ENCODE measurements around the gene TOGARAM1. TPM values are rescaled to one million over a fixed set of nuclear protein-coding genes. Genes with fewer than 3 reads are reported as not detected.

Gene TOGARAM1
- total RNA-seq, 1 donor from 2014 or later, result 13.4 TPM

DNA sequence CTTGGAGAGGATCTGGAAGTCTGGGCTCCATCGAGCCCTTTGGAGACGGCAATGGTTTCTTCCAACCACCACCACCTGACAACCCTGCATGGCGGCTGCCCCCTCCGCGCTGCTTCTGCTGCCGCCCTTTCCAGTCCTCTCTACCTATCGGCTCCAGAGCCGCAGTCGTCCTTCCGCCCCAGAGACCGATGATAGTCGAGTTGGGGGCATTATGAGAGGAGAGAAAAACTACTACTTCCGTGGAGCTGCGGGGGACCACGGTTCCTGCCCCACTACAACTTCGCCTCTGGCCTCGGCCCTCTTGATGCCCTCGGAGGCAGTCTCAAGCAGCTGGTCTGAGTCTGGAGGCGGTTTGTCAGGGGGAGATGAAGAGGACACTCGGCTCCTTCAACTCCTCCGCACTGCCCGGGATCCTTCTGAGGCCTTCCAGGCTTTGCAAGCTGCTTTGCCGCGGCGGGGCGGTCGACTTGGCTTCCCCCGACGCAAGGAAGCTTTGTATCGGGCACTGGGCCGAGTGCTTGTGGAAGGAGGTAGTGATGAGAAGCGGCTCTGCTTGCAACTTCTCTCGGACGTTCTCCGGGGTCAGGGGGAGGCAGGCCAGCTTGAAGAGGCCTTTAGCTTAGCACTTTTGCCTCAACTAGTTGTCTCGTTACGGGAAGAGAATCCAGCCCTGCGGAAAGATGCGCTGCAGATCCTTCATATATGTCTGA is 499 bp downstream of the TOGARAM1 start:
- no peak for DNase-seq (ENCODE audit: low spot score)

DNA sequence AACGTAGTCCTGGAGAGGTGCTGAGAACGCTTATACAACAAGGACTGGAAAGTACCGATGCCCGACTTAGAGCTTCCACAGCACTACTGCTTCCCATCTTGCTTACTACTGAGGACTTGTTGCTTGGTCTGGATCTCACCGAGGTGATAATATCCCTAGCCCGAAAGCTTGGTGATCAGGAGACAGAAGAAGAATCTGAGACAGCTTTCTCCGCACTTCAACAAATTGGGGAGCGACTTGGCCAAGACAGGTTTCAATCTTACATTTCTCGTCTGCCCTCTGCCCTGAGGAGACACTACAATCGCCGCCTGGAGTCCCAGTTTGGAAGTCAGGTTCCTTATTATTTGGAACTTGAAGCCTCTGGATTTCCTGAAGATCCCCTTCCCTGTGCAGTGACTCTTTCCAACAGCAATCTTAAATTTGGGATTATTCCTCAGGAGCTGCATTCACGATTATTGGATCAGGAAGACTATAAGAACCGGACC is 1.1 kb downstream of the TOGARAM1 start:
- DNase-seq (ENCODE audit: low spot score), result no peak

DNA sequence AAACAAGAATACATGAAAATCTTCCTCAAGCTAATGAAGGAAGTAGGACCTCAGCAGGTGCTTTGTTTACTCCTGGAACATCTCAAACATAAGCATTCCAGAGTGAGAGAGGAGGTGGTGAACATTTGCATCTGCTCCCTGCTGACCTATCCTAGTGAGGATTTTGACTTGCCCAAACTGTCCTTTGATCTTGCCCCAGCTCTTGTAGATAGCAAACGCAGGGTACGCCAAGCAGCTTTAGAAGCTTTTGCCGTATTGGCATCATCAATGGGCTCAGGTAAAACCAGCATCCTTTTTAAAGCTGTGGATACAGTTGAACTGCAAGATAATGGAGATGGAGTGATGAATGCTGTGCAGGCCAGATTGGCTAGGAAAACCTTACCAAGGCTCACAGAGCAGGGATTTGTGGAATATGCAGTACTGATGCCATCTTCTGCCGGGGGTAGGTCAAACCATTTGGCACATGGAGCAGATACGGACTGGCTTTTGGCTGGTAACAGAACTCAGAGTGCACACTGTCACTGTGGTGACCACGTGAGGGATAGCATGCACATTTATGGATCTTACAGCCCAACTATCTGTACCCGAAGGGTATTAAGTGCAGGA is 1.9 kb downstream of the TOGARAM1 start:
- no peak for DNase-seq (ENCODE audit: low spot score)

DNA sequence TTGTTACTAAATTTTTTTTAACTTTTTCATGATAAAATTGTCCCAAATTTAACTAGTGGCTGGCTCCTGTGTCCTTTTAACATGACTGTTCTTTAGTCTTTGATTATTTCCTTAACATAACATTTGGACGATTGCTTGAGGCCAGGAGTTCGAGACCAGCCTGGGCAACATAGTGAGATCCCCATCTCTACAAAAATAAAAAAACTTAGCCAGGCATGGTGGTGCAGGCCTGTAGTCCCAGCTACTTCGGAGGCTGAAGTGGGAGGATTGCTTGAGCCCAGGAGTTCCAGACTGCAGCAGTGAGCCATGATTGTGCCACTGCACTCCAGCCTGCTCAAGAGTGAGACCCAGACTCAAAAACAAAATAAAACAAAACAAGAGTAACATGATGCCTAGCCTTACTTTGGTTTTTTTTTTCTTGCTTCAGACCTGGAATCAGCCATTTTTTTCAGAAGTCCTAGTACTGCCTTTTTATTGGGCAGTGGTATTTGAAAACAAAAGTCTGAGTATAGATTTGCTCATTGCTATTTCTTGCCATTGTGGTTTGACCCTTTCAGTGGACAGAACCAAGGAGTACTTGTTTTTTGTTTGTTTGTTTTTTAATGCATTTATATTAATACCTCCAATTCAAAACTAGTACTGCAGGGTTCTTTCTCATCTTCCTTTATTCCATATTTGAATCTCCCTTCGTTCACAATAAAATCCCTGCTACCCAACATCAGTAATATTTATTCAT is 4.8 kb downstream of the TOGARAM1 start:
- no peak for DNase-seq (ENCODE audit: low spot score)

DNA sequence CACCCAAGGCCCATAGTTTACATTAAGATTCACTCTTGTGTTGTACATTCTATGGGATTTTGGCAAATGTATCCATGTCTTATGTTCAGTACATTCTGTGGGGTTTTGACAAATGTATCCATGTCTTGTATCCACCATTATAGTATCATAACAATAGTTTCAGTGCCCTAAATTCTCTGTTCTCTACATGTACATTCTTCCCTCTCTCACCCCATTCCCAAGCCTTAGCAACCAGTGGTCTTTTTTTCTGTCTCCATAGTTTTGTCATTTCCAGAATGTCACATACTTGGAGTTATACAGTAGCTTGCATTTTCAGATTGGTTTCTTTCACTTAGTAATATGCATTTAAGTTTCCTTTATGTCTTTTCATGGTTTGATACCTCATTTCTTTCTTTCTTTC is 6.7 kb downstream of the TOGARAM1 start:
- no peak for DNase-seq (ENCODE audit: low spot score)

DNA sequence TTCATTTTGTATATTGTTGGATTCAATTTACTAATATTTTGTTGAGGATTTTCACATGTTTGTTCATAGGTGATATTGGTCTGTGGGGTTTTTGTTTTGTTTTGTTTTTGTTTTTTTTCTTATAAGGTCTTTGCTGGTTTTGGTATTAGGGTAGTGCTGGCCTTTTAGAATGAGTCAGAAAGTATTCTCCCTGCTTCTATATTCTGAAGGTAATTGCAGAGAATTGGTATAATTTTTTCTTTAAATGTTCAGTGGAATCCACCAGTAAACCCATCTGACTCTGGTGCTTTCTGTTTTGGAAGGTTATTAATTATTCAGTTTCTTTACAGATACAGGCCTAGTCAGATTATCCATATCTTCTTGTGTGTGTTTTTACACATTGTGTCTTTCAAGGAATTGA is 8.9 kb downstream of the TOGARAM1 start:
- DNase-seq (ENCODE audit: low spot score), result no peak

DNA sequence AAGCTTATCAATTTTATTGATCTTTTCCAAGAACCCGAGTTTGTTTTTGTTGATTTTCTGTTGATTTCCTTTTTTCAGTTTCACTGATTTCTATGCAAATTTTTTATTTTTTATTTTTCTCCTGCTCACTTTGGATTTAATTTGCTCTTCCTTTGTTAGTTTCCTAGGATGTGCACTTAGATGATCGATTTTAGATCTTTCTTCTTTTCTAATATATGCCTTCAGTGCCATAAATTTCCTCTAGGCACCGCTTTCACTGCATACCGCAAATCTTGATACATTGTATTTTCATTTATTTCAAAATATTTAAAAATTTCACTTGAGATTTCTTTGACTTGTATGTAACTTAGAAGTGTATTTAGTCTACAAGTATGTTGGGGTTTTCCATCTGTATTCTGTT is 9.5 kb downstream of the TOGARAM1 start:
- DNase-seq (ENCODE audit: low spot score), result no peak

DNA sequence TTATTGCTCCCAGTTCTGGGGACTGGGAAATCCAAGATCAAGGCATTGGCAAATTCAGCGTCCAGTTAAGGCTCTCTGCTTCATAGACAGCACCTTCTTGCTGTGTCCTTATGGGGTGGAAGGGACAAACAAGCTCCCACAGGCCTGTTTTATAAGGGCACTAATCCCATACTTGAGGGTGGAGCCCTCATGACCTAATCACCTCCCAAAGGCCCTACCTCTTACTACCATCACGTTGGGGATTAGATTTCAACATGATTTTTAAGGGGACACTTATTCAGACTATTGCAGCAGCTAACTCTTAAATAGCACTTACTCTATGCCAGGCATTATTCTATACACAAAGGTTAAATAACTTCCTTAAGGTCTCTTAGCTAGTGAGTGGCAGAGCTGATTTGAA is 17.3 kb downstream of the TOGARAM1 start:
- DNase-seq (ENCODE audit: low spot score), result no peak

DNA sequence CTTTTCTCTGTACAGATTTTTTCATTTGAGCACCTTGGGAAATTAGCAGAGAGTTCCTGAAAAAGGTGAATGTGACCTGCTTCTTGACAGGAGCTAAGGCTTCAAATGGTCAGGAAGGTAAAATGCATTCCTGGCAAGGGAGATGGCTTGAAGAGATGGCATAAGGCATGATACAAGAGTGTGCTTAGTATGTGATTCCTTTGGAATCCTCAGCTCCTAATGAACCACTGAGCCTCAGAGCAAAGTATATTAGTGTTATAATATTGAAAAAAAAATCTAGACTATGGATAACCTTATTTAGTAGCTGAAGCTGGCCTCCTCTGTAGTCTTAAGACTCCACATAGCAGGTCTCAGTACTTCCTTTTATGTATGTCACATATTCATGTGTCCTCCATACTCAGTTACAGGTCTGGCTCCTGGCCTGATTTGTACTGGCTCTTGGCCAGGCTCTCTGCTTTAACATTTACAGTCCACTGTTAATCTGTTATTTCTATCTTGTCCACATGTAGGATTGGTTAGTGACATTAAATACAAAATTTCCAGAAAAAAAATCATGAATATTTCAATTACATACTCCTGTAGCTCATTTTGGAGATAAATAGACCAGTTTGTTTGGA is 17.9 kb downstream of the TOGARAM1 start:
- no peak for DNase-seq (ENCODE audit: low spot score)

DNA sequence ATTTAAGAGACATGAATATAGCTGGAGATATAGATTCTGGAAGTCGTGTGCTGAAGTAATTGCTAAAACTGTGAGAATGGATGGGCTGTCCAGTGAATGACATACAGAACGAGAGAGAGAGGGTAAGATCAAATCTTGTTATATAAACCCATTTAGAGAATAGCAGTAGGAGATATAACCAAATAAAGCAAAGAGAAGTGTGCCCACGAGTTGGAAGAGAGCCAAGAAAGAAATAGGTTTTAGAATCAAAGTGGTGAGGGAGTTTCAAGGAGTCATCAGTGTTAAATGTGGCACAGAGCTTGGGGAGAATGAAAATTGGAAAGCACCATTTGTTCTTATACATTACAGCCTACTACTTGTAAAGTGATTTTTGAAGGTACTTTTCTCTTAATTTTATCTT is 19.2 kb downstream of the TOGARAM1 start:
- DNase-seq (ENCODE audit: low spot score), result no peak

DNA sequence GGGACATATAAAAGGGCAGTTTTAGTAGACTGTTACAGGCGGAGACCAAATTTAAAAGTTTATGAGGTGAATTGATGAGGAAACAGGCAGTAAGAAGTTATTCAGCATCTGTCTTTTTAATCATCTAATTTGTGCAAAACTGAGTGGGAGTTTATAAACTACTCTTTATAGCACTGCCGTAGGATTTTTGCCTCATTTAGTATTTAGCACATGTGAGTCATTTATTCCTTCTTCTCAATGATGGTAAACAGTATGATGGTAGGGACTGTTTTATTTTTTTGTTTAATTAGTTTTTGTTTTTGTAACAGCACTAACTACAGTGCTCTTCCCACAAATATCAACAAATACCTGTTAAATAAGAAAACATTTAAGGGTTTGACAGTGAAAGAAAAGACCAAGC is 20.6 kb downstream of the TOGARAM1 start:
- no peak for DNase-seq (ENCODE audit: low spot score)

DNA sequence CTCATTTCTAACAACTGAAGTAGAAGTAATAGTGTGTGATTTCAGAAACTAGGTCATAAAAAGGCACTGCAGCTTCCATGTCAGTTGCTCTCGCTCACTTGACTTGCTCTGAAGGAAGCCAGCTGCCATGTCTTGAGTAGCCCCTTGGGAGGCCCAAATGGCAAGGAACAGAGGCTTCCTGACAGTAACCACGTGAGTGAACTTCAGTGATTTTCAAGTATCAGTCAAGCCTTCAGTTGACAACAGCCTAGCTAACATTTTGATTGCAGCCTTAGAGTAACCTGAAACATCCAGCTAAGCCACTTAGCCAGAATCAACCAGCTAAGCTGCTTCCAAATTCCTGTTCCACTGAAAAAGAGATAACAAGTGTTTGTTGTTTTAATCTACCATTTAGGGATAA is 26.7 kb downstream of the TOGARAM1 start:
- DNase-seq (ENCODE audit: low spot score), result no peak

DNA sequence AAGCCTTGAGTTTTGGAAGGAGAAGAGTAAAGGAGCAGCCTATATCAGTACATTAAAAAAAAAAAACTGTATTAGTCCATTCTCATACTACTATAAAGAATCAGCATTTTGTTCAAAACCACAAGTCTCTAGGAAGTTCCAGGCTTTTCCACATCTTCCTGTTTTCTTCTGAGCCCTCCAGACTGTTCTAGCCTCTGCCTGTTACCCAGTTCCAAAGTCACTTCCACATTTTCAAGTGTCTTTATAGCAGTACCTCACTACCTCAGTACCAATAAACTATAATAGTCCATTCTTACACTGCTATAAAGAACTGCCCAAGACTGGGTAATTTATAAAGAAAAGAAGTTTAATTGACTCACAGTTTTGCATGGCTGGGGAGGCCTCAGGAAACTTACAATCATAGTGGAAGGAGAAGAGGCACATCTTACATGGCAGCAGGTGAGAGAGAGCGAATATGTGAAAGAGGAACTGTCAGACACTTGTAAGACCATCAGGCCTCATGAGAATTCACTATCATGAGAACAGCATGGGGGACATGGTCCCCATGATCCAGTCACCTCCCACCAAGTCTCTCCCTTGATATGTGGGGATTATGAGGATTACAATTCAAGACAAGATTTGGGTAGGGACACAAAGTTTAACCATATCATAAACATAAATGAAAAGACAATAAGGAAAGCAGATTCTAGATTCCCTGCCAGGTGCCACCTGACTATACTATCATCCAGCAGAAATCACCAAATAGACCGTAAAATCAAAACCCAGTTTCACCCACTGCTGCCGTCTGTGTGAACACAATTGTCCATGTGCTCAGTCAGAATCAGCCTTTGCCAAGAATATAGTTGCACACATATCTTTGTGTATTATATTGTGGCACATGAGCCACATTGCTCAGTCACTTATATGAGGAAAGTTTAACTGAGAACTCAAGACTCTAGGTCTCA is 27.8 kb downstream of the TOGARAM1 start:
- DNase-seq (ENCODE audit: low spot score), result no peak

DNA sequence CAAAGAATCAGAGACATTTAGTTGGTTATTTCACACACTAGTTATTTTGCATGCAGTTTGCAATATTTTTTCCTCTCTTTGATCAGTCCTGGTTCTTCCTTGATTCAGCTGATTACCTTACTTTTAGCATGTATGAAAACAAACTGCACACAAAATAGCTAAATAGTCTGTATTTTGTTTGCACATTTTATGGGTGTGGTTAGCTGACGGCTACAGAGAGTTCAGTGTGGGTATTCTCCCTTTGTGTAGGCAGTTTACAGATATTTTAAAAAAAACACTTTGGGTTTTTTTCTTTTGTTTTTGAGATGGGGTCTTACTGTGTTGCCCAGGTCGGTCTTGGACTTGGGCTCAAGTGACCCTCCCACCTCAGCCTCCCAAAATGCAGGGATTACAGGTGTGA is 28.5 kb downstream of the TOGARAM1 start:
- DNase-seq (ENCODE audit: low spot score), result no peak

DNA sequence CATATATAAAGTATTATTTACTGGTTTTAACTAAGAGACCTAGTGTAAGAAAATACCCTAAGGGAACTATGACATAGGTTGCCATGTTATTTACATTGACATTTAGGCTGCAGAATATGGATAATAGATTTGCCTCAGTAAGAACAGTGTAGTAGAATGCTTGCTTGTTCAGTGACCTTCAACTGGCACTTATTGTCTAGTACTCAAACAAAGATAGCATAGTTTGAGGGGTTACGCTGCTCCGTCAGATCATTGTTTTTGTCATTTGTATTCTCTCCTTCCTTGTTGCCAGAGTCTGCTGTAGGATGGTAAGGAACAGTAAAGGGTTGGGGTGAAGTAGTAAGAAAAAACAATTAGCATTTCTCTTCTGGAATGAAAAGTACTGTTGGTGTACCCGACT is 33.2 kb downstream of the TOGARAM1 start:
- no peak for DNase-seq (ENCODE audit: low spot score)

DNA sequence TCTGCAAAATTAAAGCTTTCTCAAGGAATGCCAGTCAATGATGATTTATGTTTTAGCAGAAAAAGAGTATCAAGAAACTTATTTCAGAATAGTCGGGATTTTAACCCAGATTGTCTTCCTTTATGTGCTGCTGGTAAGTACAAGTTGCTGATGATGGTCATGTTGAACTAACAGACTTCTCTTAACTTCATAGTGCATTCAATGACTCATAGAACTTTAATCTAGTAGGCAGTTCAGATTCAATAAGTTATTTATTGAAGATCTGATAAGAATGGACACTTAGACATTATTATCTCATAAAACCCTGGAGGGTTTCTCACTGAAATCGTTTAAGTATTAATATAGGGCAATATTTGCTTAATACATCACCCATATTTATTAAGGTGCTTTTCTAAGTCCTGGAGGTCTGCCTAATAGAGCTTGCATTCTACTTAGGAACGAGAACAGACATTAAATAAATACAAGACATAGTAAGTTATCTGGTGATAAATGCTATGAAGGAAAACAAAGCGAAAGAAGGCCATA is 33.8 kb downstream of the TOGARAM1 start:
- no peak for DNase-seq (ENCODE audit: low spot score)

DNA sequence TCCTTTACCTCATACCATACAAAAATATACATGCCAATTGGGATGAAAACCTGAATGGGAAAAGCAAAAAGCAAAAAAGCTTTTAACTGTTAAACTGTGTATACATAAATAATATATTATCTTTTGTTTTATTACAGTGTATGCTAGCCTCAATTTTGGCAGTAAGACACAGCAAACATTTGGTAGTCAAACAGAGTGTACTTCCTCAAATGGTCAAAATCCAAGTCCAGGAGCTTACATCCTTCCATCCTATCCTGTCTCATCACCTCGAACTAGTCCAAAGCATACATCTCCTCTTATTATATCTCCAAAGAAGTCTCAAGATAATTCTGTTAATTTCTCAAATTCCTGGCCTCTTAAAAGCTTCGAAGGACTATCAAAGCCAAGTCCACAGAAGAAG is 41.9 kb downstream of the TOGARAM1 start:
- DNase-seq (ENCODE audit: low spot score), result no peak

DNA sequence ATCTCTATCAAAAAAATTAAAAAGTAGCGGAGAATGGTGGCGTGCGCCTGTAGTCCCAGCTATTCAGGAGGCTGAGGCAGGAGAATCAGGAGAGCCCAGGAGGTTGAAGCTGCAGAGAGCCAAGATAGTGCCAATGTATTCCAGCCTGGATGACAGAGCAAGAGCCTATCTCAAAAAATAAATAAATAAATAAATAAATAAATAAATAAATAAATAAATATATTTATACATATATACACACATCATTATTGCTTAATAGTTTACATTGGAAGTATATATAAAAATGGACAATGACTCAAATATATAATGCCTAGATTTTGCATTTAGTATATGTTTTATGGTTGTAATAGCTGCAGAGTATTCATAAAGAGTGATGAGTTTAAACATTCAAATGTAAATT is 53.1 kb downstream of the TOGARAM1 start:
- no peak for DNase-seq (ENCODE audit: low spot score)

DNA sequence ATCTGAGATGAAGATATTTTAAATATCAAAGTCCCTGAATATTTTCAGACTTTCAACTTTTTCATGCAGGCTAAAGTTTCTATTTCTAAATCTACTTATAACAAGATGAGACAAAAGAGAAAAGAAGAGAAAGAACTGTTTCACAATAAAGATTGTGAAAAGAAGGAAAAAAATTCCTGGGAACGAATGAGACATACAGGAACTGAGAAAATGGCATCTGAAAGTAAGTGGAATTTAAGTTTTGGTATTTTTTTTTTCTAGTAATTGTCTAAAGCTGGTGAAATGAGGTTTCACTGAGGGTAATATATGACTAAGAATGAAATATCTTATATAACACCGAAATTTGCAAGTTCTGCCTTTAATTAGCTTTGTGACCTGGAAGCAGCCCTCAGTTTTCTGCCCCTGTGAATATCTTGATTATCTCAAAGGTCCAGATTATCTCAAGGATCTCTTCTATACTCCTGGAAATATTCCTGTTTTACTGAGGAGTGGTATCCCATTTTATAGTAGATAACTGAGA is 66.2 kb downstream of the TOGARAM1 start:
- no peak for DNase-seq (ENCODE audit: low spot score)

DNA sequence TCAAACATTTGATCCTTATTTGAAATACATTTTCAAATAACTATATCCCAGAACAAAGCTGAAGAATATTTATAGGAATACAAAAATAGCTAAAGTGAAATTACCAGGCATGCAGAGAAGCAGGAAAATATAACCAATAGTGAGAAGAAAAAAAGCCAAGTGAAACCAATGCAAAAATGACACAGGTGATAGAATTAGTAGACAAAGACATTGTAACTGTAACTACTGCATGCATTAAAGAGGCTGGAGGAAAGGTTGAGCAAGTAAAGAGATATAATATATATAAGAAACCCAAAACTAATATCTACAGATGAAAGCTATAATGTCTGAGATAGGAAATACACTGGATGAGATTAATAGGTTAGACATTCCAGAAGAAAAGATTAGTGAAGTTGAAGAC is 72.7 kb downstream of the TOGARAM1 start:
- no peak for DNase-seq (ENCODE audit: low spot score)

Data from mesenteric fat pad (tissue), 1 donor.